ENCODE data around the gene NHSL1. TPM values are rescaled to one million over a fixed set of nuclear protein-coding genes. Genes with fewer than 3 reads are reported as not detected.

Gene NHSL1
- total RNA-seq, 4 donors from 2014 or later: 44.4 to 70.9 (median 53.2) TPM

GRCh38 chr6:138502546-138502945 lies 3.3 kb upstream of the NHSL1 start:
- 91 to 93% methylated on average over 3 of the region's 3 CpGs for WGBS, 2 donors
- H3K4me3 ChIP-seq (ENCODE audit: low read depth, poor library complexity, severe bottlenecking): no peak overlapping the region
- TF ChIP-seq CTCF (IDR thresholded peaks at IDR 0.05) (no peak), POLR2A (IDR thresholded peaks at IDR 0.05) (no peak)
- intact Hi-C loops (cut with DNase I; ENCODE audit: low total_unique reads): no loop called here
- DNase-seq (ENCODE audit: low spot score in 2 of 2): no peak

- no peak overlapping the region for H3K4me3 ChIP-seq (ENCODE audit: low read depth, poor library complexity, severe bottlenecking)
- WGBS, 2 donors: 79 to 80% methylated on average over 5 of the region's 5 CpGs
- TF ChIP-seq CTCF (IDR thresholded peaks at IDR 0.05) (no peak), POLR2A (IDR thresholded peaks at IDR 0.05) (no peak)
- intact Hi-C loops (cut with DNase I; ENCODE audit: low total_unique reads): no loop called here
- DNase-seq (ENCODE audit: low spot score in 2 of 2): no peak
These were observed 1.7 kb upstream of the NHSL1 start for GRCh38 chr6:138500867-138501446.

GRCh38 chr6:138500045-138500665 lies 861 bp upstream of the NHSL1 start:
- no peak overlapping the region for H3K4me3 ChIP-seq (ENCODE audit: low read depth, poor library complexity, severe bottlenecking)
- intact Hi-C loops (cut with DNase I; ENCODE audit: low total_unique reads): no loop called here
- no peak for TF ChIP-seq CTCF (IDR thresholded peaks at IDR 0.05)
- TF ChIP-seq POLR2A (IDR thresholded peaks at IDR 0.05): no peak

GRCh38 chr6:138498629-138499302 lies 528 bp downstream of the NHSL1 start:
- no peak overlapping the region for H3K4me3 ChIP-seq (ENCODE audit: low read depth, poor library complexity, severe bottlenecking)
- intact Hi-C loops (cut with DNase I; ENCODE audit: low total_unique reads): no loop called here
- no peak for TF ChIP-seq CTCF (IDR thresholded peaks at IDR 0.05)
- TF ChIP-seq POLR2A (IDR thresholded peaks at IDR 0.05): no peak
- DNase-seq (ENCODE audit: low spot score in 2 of 2): no peak
- WGBS, 2 donors: 55 to 57% methylated on average over 3 of the region's 3 CpGs

More at GRCh38 chr6:138500045-138500665, 861 bp upstream of the NHSL1 start:
- WGBS, 2 donors: 55 to 56% methylated on average over 3 of the region's 3 CpGs
- no peak for DNase-seq (ENCODE audit: low spot score in 2 of 2)

- H3K4me3 ChIP-seq (ENCODE audit: low read depth, poor library complexity, severe bottlenecking): no peak overlapping the region
- intact Hi-C loops (cut with DNase I; ENCODE audit: low total_unique reads): no loop called here
- TF ChIP-seq CTCF (IDR thresholded peaks at IDR 0.05): no peak
- no peak for DNase-seq (ENCODE audit: low spot score in 2 of 2)
- WGBS, 2 donors: 62 to 65% methylated on average over 2 of the region's 2 CpGs
These were observed 2.0 kb downstream of the NHSL1 start for GRCh38 chr6:138497286-138497685.
